HCT116 (cell line): ENCODE data around the gene OLFML2B.

Experiments used
- ATF3 ChIP-seq: IDR thresholded peaks from 2 replicates; pipeline ENCODE4 v1.6.1; 2012
- CEBPB ChIP-seq: IDR thresholded peaks from 2 replicates; pipeline ENCODE4 v1.6.1; 2012; ENCODE audit warnings: low read depth
- CTCF ChIP-seq, 3 experiments: fragments of 200-600 bp in 1 of 3; sonication (generic) in 1 of 3; IDR thresholded peaks in 2 of 3; conservative IDR thresholded peaks in 1 of 3; 2 replicates each; pipeline ENCODE4 v1.5.1; 2012 to 2017; ENCODE audit warnings: low read depth in 2 of 3, low read length in 2 of 3, antibody characterized with exemption in 1 of 3, borderline replicate concordance in 1 of 3, control low read depth in 1 of 3, mild to moderate bottlenecking in 1 of 3, mixed read lengths in 1 of 3, mixed run types in 1 of 3, moderate library complexity in 1 of 3; ENCODE audit not compliant: insufficient read depth in 1 of 3
- EGR1 ChIP-seq: IDR thresholded peaks from 2 replicates; pipeline ENCODE4 v1.6.1; 2012; ENCODE audit warnings: low read depth
- ELF1 ChIP-seq: IDR thresholded peaks from 2 replicates; pipeline ENCODE4 v1.6.1; 2012; ENCODE audit warnings: low read depth, borderline replicate concordance
- EZH2 ChIP-seq: fragments of 200-600 bp; sonication (generic); IDR thresholded peaks from 2 replicates; pipeline ENCODE4 v1.6.1; 2017; ENCODE audit warnings: antibody characterized with exemption, mixed run types
- EZH2phosphoT487 ChIP-seq: fragments of 200-600 bp; IDR thresholded peaks from 2 replicates; pipeline ENCODE4 v1.6.1; 2018; ENCODE audit warnings: antibody characterized with exemption, borderline replicate concordance
- MAX ChIP-seq: IDR thresholded peaks from 2 replicates; pipeline ENCODE4 v1.6.1; 2012
- POLR2A ChIP-seq: IDR thresholded peaks from 2 replicates; pipeline ENCODE4 v1.7.0; 2011; ENCODE audit warnings: borderline replicate concordance; ENCODE audit not compliant: insufficient read depth, insufficient read length; ENCODE audit errors: extremely low read depth
- POLR2AphosphoS5 ChIP-seq: IDR thresholded peaks from 2 replicates; pipeline ENCODE4 v1.6.1; 2011; ENCODE audit warnings: mild to moderate bottlenecking, low read depth, low read length, moderate library complexity
- RAD21 ChIP-seq: IDR thresholded peaks from 2 replicates; pipeline ENCODE4 v1.6.1; 2012; ENCODE audit warnings: low read depth, mild to moderate bottlenecking
- SIN3A ChIP-seq: IDR thresholded peaks from 2 replicates; pipeline ENCODE4 v1.6.1; 2012; ENCODE audit warnings: low read depth
- SP1 ChIP-seq: IDR thresholded peaks from 2 replicates; pipeline ENCODE4 v1.6.1; 2012; ENCODE audit warnings: low read depth
- ZFX ChIP-seq: fragments of 450-650 bp; IDR thresholded peaks from 2 replicates; pipeline ENCODE4 v1.6.1; 2017

GRCh38 chr1:161966067-161966466 is 57.6 kb downstream of the OLFML2B start:
- no peak for TF ChIP-seq CTCF (IDR thresholded peaks at IDR 0.05 in 2 of 3, conservative IDR thresholded peaks at IDR 0.05 in 1 of 3; ENCODE audit: borderline replicate concordance in 1 of 3, insufficient read depth in 1 of 3, low read depth in 2 of 3, low read length in 2 of 3)
- TF ChIP-seq CEBPB: no peak
- TF ChIP-seq EZH2phosphoT487: no peak
- no peak for TF ChIP-seq RAD21
- TF ChIP-seq EGR1: no peak
- TF ChIP-seq MAX: no peak
- no peak for TF ChIP-seq EZH2
- TF ChIP-seq ELF1: no peak
- TF ChIP-seq POLR2AphosphoS5: no peak
- TF ChIP-seq SIN3A: no peak
- no peak for TF ChIP-seq ZFX
- no peak for TF ChIP-seq POLR2A
- no peak for TF ChIP-seq SP1
- no peak for TF ChIP-seq ATF3
